Upper lobe of right lung (tissue), 1 donor: ENCODE data around the gene CYP2W1. TPM values are rescaled to one million over a fixed set of nuclear protein-coding genes. Genes with fewer than 3 reads are reported as not detected.
A peak's percentile ranks its signal among the peaks of the same experiment; 100 is the strongest.

Source experiments
- ATAC-seq: fragments of 200-7000 bp; cut with Tn5 transposase; one replicate; pipeline ENCODE4 v1.9.1; 2020; ENCODE audit warnings: mild to moderate bottlenecking, moderate library complexity
- DNase-seq: peaks from one replicate; pipeline ENCODE4 v3.0.0-alpha.2; 2020
- H3K27ac ChIP-seq: fragments of 200-600 bp; one replicate; pipeline ENCODE4 v1.8.0; 2022
- H3K27me3 ChIP-seq: fragments of 200-600 bp; one replicate; pipeline ENCODE4 v1.8.0; 2022; ENCODE audit warnings: mild to moderate bottlenecking
- H3K36me3 ChIP-seq: fragments of 200-600 bp; one replicate; pipeline ENCODE4 v1.8.0; 2022
- H3K4me1 ChIP-seq: fragments of 200-600 bp; one replicate; pipeline ENCODE4 v1.8.0; 2022
- H3K4me3 ChIP-seq: fragments of 200-600 bp; one replicate; pipeline ENCODE4 v1.8.0; 2022; ENCODE audit warnings: mild to moderate bottlenecking
- H3K9me3 ChIP-seq: fragments of 200-600 bp; one replicate; pipeline ENCODE4 v1.8.0; 2022
- CTCF ChIP-seq: fragments of 200-600 bp; IDR thresholded peaks from one replicate; pipeline ENCODE4 v1.8.0; 2022; ENCODE audit warnings: antibody characterized with exemption
- intact Hi-C: fragments of 100-400 bp; cut with DNase I; formaldehyde crosslinking; loops from one replicate; pipeline ENCODE4 v1.11.0; 2022
- total RNA-seq: library from RNA; stranded (reverse); fragmentation: NEBNext Ultra II Directional; extraction: Animal tissue kit (Norgen Biotek cat#: 25700); gene quantifications from one replicate; pipeline ENCODE4 v1.2.1, GENCODE V29; 2021
- donor health status: DM: no; HTN: yes; CAD: no; lungs with severe emphysema.

The CYP2W1 gene
- total RNA-seq, 1 donor from 2014 or later = not detected

GRCh38 chr7:984361-985126, 1.6 kb downstream of the CYP2W1 start:
- TF ChIP-seq CTCF = no peak
- Histone ChIP-seq H3K36me3 (no peaks in the 10 kb centered on the region), H3K27me3 (peaks cover 39% of the 10 kb centered on the region), H3K4me1 (no peaks in the 10 kb centered on the region), H3K9me3 (no peaks in the 10 kb centered on the region), H3K27ac (no peak overlapping the region), H3K4me3 (no peak overlapping the region)
- DNase-seq (peak; percentile 59), ATAC-seq (no peak)
- intact Hi-C loops = no loop called here

- intact Hi-C loops = no loop called here
Observed at GRCh38 chr7:985127-985416, 2.1 kb downstream of the CYP2W1 start.

GRCh38 chr7:985915-986741, 3.1 kb downstream of the CYP2W1 start:
- intact Hi-C loops = no loop called here
- no peaks in the 10 kb centered on the region for H3K36me3 ChIP-seq
- H3K27ac ChIP-seq = no peak overlapping the region
- no peaks in the 10 kb centered on the region for H3K9me3 ChIP-seq
- DNase-seq (peak; percentile 62), ATAC-seq (no peak)
- H3K27me3 ChIP-seq = peaks cover 40% of the 10 kb centered on the region
- no peak overlapping the region for H3K4me3 ChIP-seq
- no peaks in the 10 kb centered on the region for H3K4me1 ChIP-seq
- no peak for TF ChIP-seq CTCF

More at GRCh38 chr7:985127-985416, 2.1 kb downstream of the CYP2W1 start:
- Histone ChIP-seq H3K9me3 (no peaks in the 10 kb centered on the region), H3K36me3 (no peaks in the 10 kb centered on the region), H3K4me1 (no peaks in the 10 kb centered on the region), H3K27ac (no peak overlapping the region), H3K4me3 (no peak overlapping the region), H3K27me3 (peaks cover 40% of the 10 kb centered on the region)
- TF ChIP-seq CTCF = no peak
- ATAC-seq (no peak), DNase-seq (no peak)

GRCh38 chr7:986766-987751, 4.1 kb downstream of the CYP2W1 start:
- Histone ChIP-seq H3K36me3 (no peaks in the 10 kb centered on the region), H3K9me3 (no peaks in the 10 kb centered on the region), H3K4me1 (no peaks in the 10 kb centered on the region), H3K27me3 (peaks cover 40% of the 10 kb centered on the region), H3K27ac (no peak overlapping the region), H3K4me3 (no peak overlapping the region)
- ATAC-seq (no peak), DNase-seq (no peak)
- no peak for TF ChIP-seq CTCF
- intact Hi-C loops = no loop called here

- H3K27me3 ChIP-seq = peaks cover 40% of the 10 kb centered on the region
- no peak overlapping the region for H3K27ac ChIP-seq
- no peak for DNase-seq
- no peaks in the 10 kb centered on the region for H3K9me3 ChIP-seq
- TF ChIP-seq CTCF = no peak
- no peak overlapping the region for H3K4me3 ChIP-seq
- H3K36me3 ChIP-seq = no peaks in the 10 kb centered on the region
- intact Hi-C loops = no loop called here
- no peak for ATAC-seq
- no peaks in the 10 kb centered on the region for H3K4me1 ChIP-seq
Observed at GRCh38 chr7:987909-988308, 4.9 kb downstream of the CYP2W1 start.
